ENCODE results near the gene CALCR.

- no peak for TF ChIP-seq CTCF (IDR thresholded peaks at IDR 0.05 in 4 of 5, conservative IDR thresholded peaks at IDR 0.05 in 1 of 5)
- no peak for TF ChIP-seq POLR2A (IDR thresholded peaks at IDR 0.05)
These were observed 5.3 kb downstream of the CALCR start for GRCh38 chr7:93569189-93569588.

Data from gastrocnemius medialis (tissue), 4 donors.